Right lobe of liver (tissue), 6 donors: ENCODE measurements around the gene CD83. TPM values are rescaled to one million over a fixed set of nuclear protein-coding genes. Genes with fewer than 3 reads are reported as not detected.

Experiments
- ATAC-seq, 4 donors: fragments of 200-7000 bp; cut with Tn5 transposase; one replicate each; pipeline ENCODE4 v1.9.1; 2020; ENCODE audit warnings: mild to moderate bottlenecking in 4 of 4, moderate library complexity in 4 of 4
- DNase-seq, 3 donors: peaks; one replicate each; pipeline ENCODE4 v3.0.0-alpha.2; 2020
- H3K27ac ChIP-seq, 3 donors: fragments of 200-600 bp; one replicate each; pipeline ENCODE4 v1.8.0; 2022
- H3K27me3 ChIP-seq, 2 donors: fragments of 200-600 bp; one replicate each; pipeline ENCODE4 v1.8.0; 2022
- H3K36me3 ChIP-seq, 4 donors: fragments of 200-600 bp; sonication (generic) in 1 of 4; one replicate each; pipeline versions ENCODE4 v1.5.1 to v1.8.0; 2017 to 2022; ENCODE audit warnings: control low read depth in 1 of 4
- H3K4me1 ChIP-seq, 4 donors: fragments of 200-600 bp; sonication (generic) in 1 of 4; one replicate each; pipeline versions ENCODE4 v1.5.1 to v1.8.0; 2017 to 2022; ENCODE audit warnings: control low read depth in 1 of 4
- H3K4me3 ChIP-seq, 3 donors: fragments of 200-600 bp; one replicate each; pipeline ENCODE4 v1.8.0; 2022
- H3K9me3 ChIP-seq, 4 donors: fragments of 200-600 bp; sonication (generic) in 1 of 4; one replicate each; pipeline versions ENCODE4 v1.5.1 to v1.8.0; 2017 to 2022; ENCODE audit warnings: control low read depth in 1 of 4
- POLR2A ChIP-seq: fragments of 450-650 bp; IDR thresholded peaks from one replicate; pipeline ENCODE4 v1.6.1; 2017; ENCODE audit warnings: antibody characterized with exemption, mild to moderate bottlenecking
- WGBS: methylation state at CpG from one replicate; pipeline ENCODE4 v1.1.6; 2018; ENCODE audit warnings: low coverage, low lambda C conversion rate; ENCODE audit not compliant: insufficient coverage; ENCODE audit errors: missing lambda C conversion rate; 5-methylcytosine and 5-hydroxymethylcytosine counted together
- intact Hi-C, 2 donors: fragments of 100-400 bp; cut with DNase I; formaldehyde crosslinking; loops; one replicate each; pipeline versions ENCODE4 v1.11.2 to v1.14.1; 2022
- total RNA-seq, 6 experiments: library from RNA; depleted of rRNA in 2 of 6; stranded (reverse); fragments of >200 nt in 2 of 6; fragmentation: NEBNext Ultra II Directional in 3 of 6; extraction: Animal tissue kit (Norgen Biotek cat#: 25700) in 3 of 6; gene quantifications; one replicate each; pipeline versions ENCODE4 v1.1.0 to v1.2.4, GENCODE V29; 2016 to 2023
- TF ChIP-seq, protein P1 (sequence below), 4 donors: fragments of 200-600 bp in 3 of 4; fragments of 450-650 bp in 1 of 4; IDR thresholded peaks; one replicate each; pipeline versions ENCODE4 v1.5.1 to v1.8.0; 2016 to 2022; ENCODE audit warnings: antibody characterized with exemption in 4 of 4, mild to moderate bottlenecking in 2 of 4
- donor health status: DM: no; HTN: yes; CAD: no.
- donor health status: DM: no; HTN: no; CAD: no.
- donor health status: DM: no; HTN: no; CAD: no.
- donor health status: DM: no; HTN: yes; CAD: no.
- donor health status: DM: no; HTN: yes; CAD: no.

The CD83 gene
- total RNA-seq, 6 experiments from 2014 or later, result 0.32 to 5.2 (median 1.1) TPM

GRCh38 chr6:14088600-14089192 is 28.9 kb upstream of the CD83 start:
- TF ChIP-seq, protein P1, sequence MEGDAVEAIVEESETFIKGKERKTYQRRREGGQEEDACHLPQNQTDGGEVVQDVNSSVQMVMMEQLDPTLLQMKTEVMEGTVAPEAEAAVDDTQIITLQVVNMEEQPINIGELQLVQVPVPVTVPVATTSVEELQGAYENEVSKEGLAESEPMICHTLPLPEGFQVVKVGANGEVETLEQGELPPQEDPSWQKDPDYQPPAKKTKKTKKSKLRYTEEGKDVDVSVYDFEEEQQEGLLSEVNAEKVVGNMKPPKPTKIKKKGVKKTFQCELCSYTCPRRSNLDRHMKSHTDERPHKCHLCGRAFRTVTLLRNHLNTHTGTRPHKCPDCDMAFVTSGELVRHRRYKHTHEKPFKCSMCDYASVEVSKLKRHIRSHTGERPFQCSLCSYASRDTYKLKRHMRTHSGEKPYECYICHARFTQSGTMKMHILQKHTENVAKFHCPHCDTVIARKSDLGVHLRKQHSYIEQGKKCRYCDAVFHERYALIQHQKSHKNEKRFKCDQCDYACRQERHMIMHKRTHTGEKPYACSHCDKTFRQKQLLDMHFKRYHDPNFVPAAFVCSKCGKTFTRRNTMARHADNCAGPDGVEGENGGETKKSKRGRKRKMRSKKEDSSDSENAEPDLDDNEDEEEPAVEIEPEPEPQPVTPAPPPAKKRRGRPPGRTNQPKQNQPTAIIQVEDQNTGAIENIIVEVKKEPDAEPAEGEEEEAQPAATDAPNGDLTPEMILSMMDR (IDR thresholded peaks at IDR 0.05), result no peak
- no peak for TF ChIP-seq POLR2A
- intact Hi-C loops, result no loop called here
- no peak for ATAC-seq

DNA sequence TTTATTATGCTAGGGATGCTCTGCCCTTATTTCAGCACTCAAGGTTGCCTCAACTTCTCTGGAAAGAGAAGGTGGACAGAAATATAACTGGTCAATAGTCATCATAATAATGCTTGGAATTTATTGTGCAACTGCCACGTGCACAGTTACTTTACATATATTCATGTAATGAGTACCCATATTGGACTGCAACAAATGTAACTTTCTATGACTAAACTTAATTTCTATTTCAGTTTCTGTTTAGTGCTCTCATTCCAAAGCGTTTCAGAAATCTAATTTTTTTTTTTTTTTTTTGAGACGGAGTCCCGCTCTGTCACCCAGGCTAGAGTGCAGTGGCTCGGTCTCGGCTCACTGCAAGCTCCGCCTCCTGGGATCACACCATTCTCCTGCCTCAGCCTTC is 28.3 kb upstream of the CD83 start:
- no peaks in the 10 kb centered on the region for H3K9me3 ChIP-seq
- H3K4me1 ChIP-seq, result no peaks in the 10 kb centered on the region
- WGBS, result 75% methylated on average over 6 of the region's 7 CpGs
- DNase-seq (no peak), ATAC-seq (no peak)
- H3K27me3 ChIP-seq, result no peaks in the 10 kb centered on the region
- H3K36me3 ChIP-seq, result no peaks in the 10 kb centered on the region
- H3K27ac ChIP-seq, result no peak overlapping the region
- intact Hi-C loops, result no loop called here
- TF ChIP-seq POLR2A, result no peak
- TF ChIP-seq, protein P1 (IDR thresholded peaks at IDR 0.05), result no peak
- H3K4me3 ChIP-seq, result no peak overlapping the region

More at GRCh38 chr6:14088600-14089192, 28.9 kb upstream of the CD83 start:
- Histone ChIP-seq H3K36me3 (no peaks in the 10 kb centered on the region), H3K27ac (no peak overlapping the region), H3K4me1 (no peaks in the 10 kb centered on the region), H3K9me3 (no peaks in the 10 kb centered on the region), H3K4me3 (no peak overlapping the region), H3K27me3 (no peaks in the 10 kb centered on the region)
- DNase-seq, result no peak
- WGBS, result 46% methylated on average over 4 of the region's 4 CpGs

- WGBS, result 59% methylated on average over 4 of the region's 4 CpGs
- no peak for TF ChIP-seq POLR2A
- TF ChIP-seq, protein P1 (IDR thresholded peaks at IDR 0.05), result no peak
These were observed 26.1 kb upstream of the CD83 start for GRCh38 chr6:14091339-14091978.

GRCh38 chr6:14092316-14092715 is 25.3 kb upstream of the CD83 start:
- H3K27ac ChIP-seq, result no peak overlapping the region
- TF ChIP-seq POLR2A, result no peak
- TF ChIP-seq, protein P1 (IDR thresholded peaks at IDR 0.05), result no peak
- no peaks in the 10 kb centered on the region for H3K9me3 ChIP-seq
- ATAC-seq (no peak), DNase-seq (no peak)
- H3K27me3 ChIP-seq, result no peaks in the 10 kb centered on the region
- no peaks in the 10 kb centered on the region for H3K36me3 ChIP-seq
- 67% methylated on average over 3 of the region's 3 CpGs for WGBS
- H3K4me3 ChIP-seq, result no peak overlapping the region
- no peaks in the 10 kb centered on the region for H3K4me1 ChIP-seq
- intact Hi-C loops, result no loop called here

More at GRCh38 chr6:14091339-14091978, 26.1 kb upstream of the CD83 start:
- no peak for DNase-seq
- intact Hi-C loops, result no loop called here
- Histone ChIP-seq H3K27ac (no peak overlapping the region), H3K4me1 (no peaks in the 10 kb centered on the region), H3K9me3 (no peaks in the 10 kb centered on the region), H3K27me3 (no peaks in the 10 kb centered on the region), H3K4me3 (no peak overlapping the region), H3K36me3 (no peaks in the 10 kb centered on the region)
- peak in 1 of 4 donors; percentile 19 for ATAC-seq
